Glomerular visceral epithelial cell (primary cell): ENCODE measurements around the gene SP100.
"Not testable (repeated sequence)": the region's sequence is repeated elsewhere in the genome, so short reads cannot be mapped to it uniquely, and the experiment has no call there.

Source experiments
- DNase-seq: peaks from one replicate; pipeline ENCODE4 v3.0.0-alpha.2; 2016; ENCODE audit errors: extremely low spot score

The SP100 gene

GRCh38 chr2:230416061-230416721, at the start of gene SP100:
Gene SP100 (plus strand): TSS chr2:230416201. CDS start chr2:230416297, 96 bp downstream.
- peak; percentile 86 for DNase-seq

GRCh38 chr2:230382108-230382507, 33.9 kb upstream of the SP100 start:
- no peak for DNase-seq

GRCh38 chr2:230383453-230383852, 32.5 kb upstream of the SP100 start:
- DNase-seq = no peak

- DNase-seq = no peak
Observed at GRCh38 chr2:230384986-230385385, 31.0 kb upstream of the SP100 start.

- no peak for DNase-seq
Observed at GRCh38 chr2:230394301-230394700, 21.7 kb upstream of the SP100 start.

- DNase-seq = not testable (repeated sequence)
Observed at GRCh38 chr2:230398698-230399097, 17.3 kb upstream of the SP100 start.

- DNase-seq = no peak
Observed at GRCh38 chr2:230400041-230400440, 16.0 kb upstream of the SP100 start.

- DNase-seq = no peak
Observed at GRCh38 chr2:230400454-230400853, 15.5 kb upstream of the SP100 start.

- DNase-seq = not testable (repeated sequence)
Observed at GRCh38 chr2:230401026-230401425, 15.0 kb upstream of the SP100 start.

- DNase-seq = no peak
Observed at GRCh38 chr2:230403746-230404145, 12.3 kb upstream of the SP100 start.

- DNase-seq = no peak
Observed at GRCh38 chr2:230405824-230406223, 10.2 kb upstream of the SP100 start.

GRCh38 chr2:230408244-230408842, 7.7 kb upstream of the SP100 start:
- peak; percentile 35 for DNase-seq

- DNase-seq = not testable (repeated sequence)
Observed at GRCh38 chr2:230409316-230409715, 6.7 kb upstream of the SP100 start.

GRCh38 chr2:230410263-230410662, 5.7 kb upstream of the SP100 start:
- no peak for DNase-seq

- no peak for DNase-seq
Observed at GRCh38 chr2:230410861-230411569, 5.0 kb upstream of the SP100 start.

- peak; percentile 65 for DNase-seq
Observed at GRCh38 chr2:230411570-230412370, 4.2 kb upstream of the SP100 start.

GRCh38 chr2:230412371-230412711, 3.7 kb upstream of the SP100 start:
- DNase-seq = no peak

GRCh38 chr2:230412846-230413245, 3.2 kb upstream of the SP100 start:
- no peak for DNase-seq

- DNase-seq = no peak
Observed at GRCh38 chr2:230413479-230413878, 2.5 kb upstream of the SP100 start.

- DNase-seq = no peak
Observed at GRCh38 chr2:230414302-230414701, 1.7 kb upstream of the SP100 start.

GRCh38 chr2:230417436-230417835, 1.4 kb downstream of the SP100 start:
- DNase-seq = no peak

- DNase-seq = peak; percentile 59
Observed at GRCh38 chr2:230418341-230419016, 2.5 kb downstream of the SP100 start.
